C4-2B (cell line): Measurements from ENCODE around the gene TPRG1L.

Experiments used
- H3K27ac ChIP-seq: fragments of 450-650 bp; 2 replicates; pipeline ENCODE4 v1.5.1; 2017
- ZFX ChIP-seq: fragments of 450-650 bp; IDR thresholded peaks from 2 replicates; pipeline ENCODE4 v1.6.1; 2017
- TF ChIP-seq, protein P1 (sequence below): fragments of 450-650 bp; conservative IDR thresholded peaks from 2 replicates; pipeline ENCODE4 v1.5.1; 2017; ENCODE audit warnings: mild to moderate bottlenecking

TPRG1L gene

DNA sequence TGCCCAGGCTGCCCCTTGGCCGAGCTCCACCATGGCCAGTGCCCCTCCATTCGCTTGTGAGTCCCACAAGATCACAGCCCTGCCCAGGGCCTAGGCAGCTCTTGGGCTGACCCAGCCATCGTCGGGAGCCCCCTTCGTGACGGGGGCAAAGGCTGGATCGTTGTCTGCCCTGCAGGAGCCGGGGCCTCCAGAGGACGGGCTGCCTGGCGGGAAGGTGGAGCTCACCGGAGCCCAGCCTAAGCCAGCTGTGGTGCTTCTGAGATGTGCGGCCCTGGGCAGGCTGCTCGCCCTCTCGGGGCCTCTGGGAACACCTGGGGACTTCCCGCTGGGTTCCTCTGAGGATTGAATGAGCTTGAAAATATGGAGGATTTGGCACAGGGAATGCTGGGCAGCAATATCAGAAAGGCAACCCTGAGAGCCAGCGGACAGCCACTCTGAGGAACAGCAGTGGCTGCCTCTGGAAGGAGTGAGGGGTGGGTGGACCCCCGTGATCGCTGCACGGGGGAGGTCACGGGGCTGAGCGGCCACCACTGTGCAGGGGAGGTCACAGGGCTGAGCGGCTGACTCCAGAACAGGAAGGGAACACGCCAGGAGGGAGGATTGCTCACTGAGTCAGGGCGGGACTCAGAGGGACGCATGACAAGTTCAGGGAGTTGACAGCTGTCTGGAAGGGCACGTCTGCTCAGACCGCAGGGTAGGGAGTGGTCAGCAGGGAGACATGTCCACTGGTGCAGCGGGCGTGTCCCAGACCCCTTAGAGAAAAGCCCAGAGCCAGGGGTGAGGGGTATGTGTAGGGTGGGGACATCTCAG lies 46.8 kb downstream of the TPRG1L start:
- H3K27ac ChIP-seq = no peak overlapping the region
- TF ChIP-seq, protein P1, sequence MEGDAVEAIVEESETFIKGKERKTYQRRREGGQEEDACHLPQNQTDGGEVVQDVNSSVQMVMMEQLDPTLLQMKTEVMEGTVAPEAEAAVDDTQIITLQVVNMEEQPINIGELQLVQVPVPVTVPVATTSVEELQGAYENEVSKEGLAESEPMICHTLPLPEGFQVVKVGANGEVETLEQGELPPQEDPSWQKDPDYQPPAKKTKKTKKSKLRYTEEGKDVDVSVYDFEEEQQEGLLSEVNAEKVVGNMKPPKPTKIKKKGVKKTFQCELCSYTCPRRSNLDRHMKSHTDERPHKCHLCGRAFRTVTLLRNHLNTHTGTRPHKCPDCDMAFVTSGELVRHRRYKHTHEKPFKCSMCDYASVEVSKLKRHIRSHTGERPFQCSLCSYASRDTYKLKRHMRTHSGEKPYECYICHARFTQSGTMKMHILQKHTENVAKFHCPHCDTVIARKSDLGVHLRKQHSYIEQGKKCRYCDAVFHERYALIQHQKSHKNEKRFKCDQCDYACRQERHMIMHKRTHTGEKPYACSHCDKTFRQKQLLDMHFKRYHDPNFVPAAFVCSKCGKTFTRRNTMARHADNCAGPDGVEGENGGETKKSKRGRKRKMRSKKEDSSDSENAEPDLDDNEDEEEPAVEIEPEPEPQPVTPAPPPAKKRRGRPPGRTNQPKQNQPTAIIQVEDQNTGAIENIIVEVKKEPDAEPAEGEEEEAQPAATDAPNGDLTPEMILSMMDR = no peak
- no peak for TF ChIP-seq ZFX

DNA sequence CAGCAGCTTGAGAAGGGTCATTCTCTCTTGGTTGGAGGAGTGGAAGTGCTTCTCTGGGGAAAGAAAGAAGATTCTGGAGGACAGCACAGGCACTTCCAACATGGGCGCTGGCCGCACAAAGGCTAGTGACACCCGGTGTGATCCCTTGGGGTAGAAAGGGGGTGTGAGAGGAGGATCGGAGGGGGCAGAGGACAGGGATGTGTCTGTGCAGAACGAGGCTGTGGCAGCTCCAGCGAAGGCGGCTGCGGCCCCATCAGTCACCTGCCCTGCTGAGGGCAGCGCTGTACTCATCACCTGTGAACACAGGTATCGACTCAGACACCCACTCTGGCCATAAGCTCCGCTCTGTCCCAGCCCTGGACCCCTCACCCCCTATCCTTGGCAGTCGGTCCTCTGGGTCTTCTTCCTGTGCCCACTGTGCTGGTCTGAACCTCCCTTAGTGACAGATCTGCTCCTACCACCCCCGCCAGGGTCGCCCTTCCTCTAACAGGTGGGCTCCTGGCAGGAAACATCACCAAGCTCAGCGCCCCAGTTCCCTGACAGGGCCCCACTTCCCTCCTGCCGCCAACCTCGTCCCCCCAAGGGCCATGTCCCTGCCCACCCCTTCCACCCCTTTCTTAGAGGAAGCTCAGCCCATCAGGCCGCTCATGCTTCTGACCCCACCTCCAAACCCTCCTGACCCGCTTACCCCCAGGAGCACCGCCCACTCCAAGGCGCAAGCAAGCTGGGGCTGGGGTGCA lies 47.6 kb downstream of the TPRG1L start:
- no peak overlapping the region for H3K27ac ChIP-seq
- TF ChIP-seq ZFX = no peak
- TF ChIP-seq, protein P1 = no peak

DNA sequence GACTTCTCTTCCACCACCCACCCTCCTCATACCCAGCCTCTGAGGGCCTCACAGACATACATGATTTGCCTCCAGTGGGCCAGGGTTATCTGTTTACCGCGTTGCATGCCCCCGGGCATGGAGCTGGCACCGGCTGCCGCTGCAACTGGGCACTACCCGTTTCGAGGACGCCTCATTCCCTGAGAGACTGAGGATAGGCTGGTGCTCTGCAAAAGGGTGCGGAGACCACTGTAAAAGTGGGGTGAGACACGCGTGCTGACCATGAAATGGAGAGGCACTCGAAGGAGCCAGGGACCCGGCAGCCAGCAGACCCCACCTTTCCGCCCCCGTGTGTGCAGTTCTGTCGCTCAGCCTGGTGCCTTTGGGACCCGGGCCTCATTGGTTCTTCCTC lies 48.2 kb downstream of the TPRG1L start:
- TF ChIP-seq ZFX = no peak
- TF ChIP-seq, protein P1 = no peak
- H3K27ac ChIP-seq = no peak overlapping the region

DNA sequence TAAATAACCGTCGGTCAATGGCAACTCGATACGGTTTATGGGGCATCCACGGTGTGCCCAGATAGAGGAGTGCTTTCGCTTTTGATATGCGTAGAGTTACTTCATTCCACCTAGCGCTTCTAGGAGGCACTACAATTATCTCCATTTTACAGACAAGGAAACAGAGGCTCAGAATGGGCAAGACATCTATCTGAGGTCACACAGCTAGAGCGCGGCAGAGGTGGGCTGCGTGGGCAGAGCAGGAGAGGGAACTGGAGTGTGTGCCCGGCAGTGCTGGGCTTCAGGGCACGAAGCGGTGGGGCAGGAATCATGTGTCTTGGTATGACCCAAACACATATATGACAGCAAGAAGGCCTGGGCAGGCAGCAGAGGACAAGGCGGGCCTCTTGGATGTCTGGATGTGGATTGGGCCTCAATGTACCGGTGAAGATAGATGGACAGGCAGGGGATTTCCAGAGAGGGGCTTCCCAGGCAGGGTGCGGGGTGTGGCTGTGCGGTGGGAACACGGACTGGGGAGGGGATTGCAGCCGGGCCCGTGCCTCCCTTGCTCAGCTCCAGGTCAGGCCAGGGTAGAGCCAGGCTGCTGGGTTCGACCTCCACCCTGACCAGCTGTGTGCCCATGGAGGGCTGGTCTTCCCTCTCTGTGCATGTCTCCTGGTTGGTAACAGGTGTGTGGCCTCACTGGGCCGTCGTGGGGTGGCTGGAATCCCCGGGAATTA lies 48.7 kb downstream of the TPRG1L start:
- no peak for TF ChIP-seq ZFX
- TF ChIP-seq, protein P1 = no peak
- H3K27ac ChIP-seq = no peak overlapping the region; the same call in 1 of the 2 replicates

DNA sequence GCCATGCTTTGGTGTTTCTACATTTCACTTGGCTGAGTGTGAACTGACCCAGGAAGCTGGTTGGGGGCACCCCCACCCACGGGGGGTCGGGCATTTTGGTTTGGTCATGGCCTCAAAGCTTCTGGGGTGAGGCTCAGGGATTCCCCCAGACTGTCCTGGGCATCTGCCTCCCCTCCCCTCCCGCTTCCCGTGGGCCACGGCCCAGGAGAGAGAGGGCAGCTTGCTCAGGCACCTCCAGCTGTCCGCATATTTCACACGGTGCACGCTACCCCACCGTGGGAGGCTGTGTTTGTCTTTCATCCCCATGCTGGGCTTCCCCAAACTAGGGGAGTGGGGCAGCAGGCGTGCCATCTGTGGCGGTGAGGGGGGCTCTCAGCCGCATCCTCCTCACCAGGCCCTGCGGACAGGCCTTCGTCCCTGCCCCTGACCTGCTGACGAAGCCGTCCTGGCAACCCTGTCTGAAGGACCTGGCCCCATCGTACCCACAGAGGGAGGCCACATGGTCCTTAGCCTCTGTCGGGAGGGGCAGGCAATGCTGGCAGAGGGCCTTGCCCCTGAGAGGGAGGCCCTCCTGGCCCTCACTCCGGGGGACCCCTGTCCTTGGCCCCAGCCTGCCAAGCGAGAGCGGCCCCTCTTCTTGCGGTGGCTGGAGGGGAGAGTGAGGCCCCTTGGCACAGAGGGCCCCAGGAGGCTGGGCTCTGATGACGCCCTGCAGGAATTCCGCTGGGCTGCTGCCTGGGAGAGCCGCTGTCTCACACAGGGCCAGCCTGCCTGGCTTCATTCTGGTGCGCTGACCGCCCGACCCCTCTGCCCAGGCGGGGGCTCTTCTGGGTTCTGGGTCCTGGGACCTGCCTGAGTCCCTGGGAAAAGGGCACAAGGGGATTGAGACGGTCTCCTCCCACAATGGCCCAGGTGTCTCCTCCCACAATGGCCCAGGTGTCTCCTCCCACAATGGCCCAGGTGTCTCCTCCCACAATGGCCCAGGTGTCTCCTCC lies 49.6 kb downstream of the TPRG1L start:
- peak overlapping the region; percentile 66 for H3K27ac ChIP-seq
- TF ChIP-seq ZFX = no peak
- TF ChIP-seq, protein P1 = no peak

DNA sequence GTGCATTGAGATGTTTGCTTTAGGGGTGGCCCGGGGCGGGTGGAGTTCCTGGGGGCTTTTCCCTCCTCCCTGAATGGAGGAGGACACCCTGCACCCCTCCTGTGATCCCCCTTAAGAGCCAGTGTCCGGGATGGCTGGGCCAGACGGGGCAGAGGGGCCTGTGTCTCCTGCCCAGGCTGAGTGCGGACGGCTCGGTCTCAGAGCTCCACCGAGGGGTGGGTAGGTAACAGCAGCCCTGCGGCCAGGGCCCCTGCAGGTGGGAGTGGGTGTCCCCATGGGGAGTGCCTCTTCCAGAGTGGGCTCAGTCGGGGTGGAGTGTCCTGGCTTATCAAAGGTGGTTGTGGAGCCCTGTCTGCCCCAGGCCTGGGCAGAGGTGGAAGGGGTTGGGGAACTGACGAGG lies 50.6 kb downstream of the TPRG1L start:
- peak overlapping the region; percentile 27 for H3K27ac ChIP-seq
- TF ChIP-seq ZFX = no peak
- TF ChIP-seq, protein P1 = no peak
